ENCODE results near the gene HOXA13. TPM values are rescaled to one million over a fixed set of nuclear protein-coding genes. Genes with fewer than 3 reads are reported as not detected.
A peak's percentile ranks its signal among the peaks of the same experiment; 100 is the strongest.

HOXA13 gene
- total RNA-seq, 4 donors from 2014 or later, result not detected

- Histone ChIP-seq H3K4me3 (peak overlapping the region; percentile 34 to 54 (median 42)), H3K27ac (replicated peaks in 1 of 4) (peak overlapping the region in 1 of 4 donors; percentile 36), H3K27me3 (peaks cover 38 to 100% (median 94%) of the 10 kb centered on the region in 4 donors), H3K36me3 (no peaks in the 10 kb centered on the region), H3K9me3 (no peaks in the 10 kb centered on the region), H3K4me1 (peaks cover 45 to 77% (median 61%) of the 10 kb centered on the region in 4 donors)
- DNase-seq (ENCODE audit: extremely low spot score), result no peak
- intact Hi-C loops (cut with DNase I), result loop anchor here (5.0 to 10.0 kb wide), 2 partner anchors 1261 to 1294 kb away; no protein-coding TSS in a partner anchor
- TF ChIP-seq POLR2A (IDR thresholded peaks at IDR 0.05; ENCODE audit: low read depth) (no peak), EP300 (IDR thresholded peaks at IDR 0.05) (no peak), POLR2AphosphoS5 (IDR thresholded peaks at IDR 0.05) (no peak), CTCF (IDR thresholded peaks at IDR 0.05) (no peak)
- WGBS, result 7% methylated on average over 49 of the region's 63 CpGs
Measured at GRCh38 chr7:27155816-27156507, 43.9 kb downstream of the HOXA13 start.

DNA sequence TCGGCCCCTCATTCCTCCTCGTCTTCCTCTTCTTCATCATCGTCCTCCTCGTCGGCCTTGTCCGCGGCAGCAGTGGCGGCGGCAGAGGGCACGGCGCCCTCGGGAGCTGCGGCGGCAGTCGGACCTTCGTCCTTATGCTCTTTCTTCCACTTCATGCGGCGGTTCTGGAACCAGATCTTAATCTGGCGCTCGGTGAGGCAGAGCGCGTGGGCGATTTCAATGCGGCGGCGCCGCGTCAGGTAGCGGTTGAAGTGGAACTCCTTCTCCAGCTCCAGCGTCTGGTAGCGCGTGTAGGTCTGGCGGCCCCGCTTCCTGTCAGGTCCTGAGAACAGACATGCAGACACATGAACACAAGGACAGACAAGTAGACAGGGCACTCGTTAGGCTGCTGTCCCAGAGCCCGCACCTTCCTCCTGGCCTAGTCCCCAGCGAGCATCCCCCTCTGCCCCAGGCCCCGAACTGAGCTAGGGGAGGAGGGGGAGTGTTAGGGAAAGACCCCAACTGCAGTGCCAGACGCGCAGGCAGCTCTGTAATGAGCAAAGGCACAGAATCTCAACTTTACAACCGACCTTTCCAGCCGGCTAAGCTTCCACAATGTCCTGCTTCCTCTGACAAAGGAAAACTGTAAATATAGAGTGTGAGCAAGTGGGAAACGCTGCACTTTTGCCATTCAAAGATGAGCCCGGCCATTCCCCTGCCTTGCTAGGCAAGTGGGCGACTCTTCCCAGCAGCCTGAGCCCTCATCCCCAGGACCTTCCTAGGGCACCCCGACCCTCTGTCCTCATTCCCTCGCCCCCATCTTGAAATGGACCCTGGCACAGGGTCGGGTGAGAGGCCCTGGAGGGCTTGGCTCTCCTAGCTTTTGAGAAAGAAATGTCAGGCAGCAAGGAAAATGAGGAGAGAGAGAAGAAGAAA is 44.7 kb downstream of the HOXA13 start:
- no peak overlapping the region for H3K27ac ChIP-seq (replicated peaks in 1 of 4)
- 13% methylated on average over 46 of the region's 48 CpGs for WGBS
- DNase-seq (ENCODE audit: extremely low spot score), result no peak
- no peaks in the 10 kb centered on the region for H3K9me3 ChIP-seq
- H3K4me3 ChIP-seq, result peak overlapping the region; percentile 14 to 54 (median 36)
- intact Hi-C loops (cut with DNase I), result loop anchor here (5.0 to 10.0 kb wide), 2 partner anchors 1260 to 1293 kb away; no protein-coding TSS in a partner anchor
- peaks cover 38 to 98% (median 88%) of the 10 kb centered on the region in 4 donors for H3K27me3 ChIP-seq
- H3K36me3 ChIP-seq, result no peaks in the 10 kb centered on the region
- H3K4me1 ChIP-seq, result peaks cover 45 to 77% (median 61%) of the 10 kb centered on the region in 4 donors
- no peak for TF ChIP-seq CTCF (IDR thresholded peaks at IDR 0.05)
- TF ChIP-seq POLR2AphosphoS5 (IDR thresholded peaks at IDR 0.05), result no peak
- no peak for TF ChIP-seq EP300 (IDR thresholded peaks at IDR 0.05)
- TF ChIP-seq POLR2A (IDR thresholded peaks at IDR 0.05; ENCODE audit: low read depth), result no peak

- Histone ChIP-seq H3K4me1 (peaks cover 45 to 73% (median 60%) of the 10 kb centered on the region in 4 donors), H3K27ac (replicated peaks in 1 of 4) (no peak overlapping the region), H3K36me3 (no peaks in the 10 kb centered on the region), H3K4me3 (no peak overlapping the region), H3K9me3 (no peaks in the 10 kb centered on the region), H3K27me3 (peaks cover 38 to 95% (median 81%) of the 10 kb centered on the region in 4 donors)
- DNase-seq (ENCODE audit: extremely low spot score), result no peak
- WGBS, result 49% methylated on average over 9 of the region's 10 CpGs
- intact Hi-C loops (cut with DNase I), result loop anchor here (10.0 kb wide), 1 partner anchor 1260 kb away; no protein-coding TSS in a partner anchor
- TF ChIP-seq EP300 (IDR thresholded peaks at IDR 0.05) (no peak), POLR2A (IDR thresholded peaks at IDR 0.05; ENCODE audit: low read depth) (no peak), POLR2AphosphoS5 (IDR thresholded peaks at IDR 0.05) (no peak), CTCF (IDR thresholded peaks at IDR 0.05) (no peak)
Measured at GRCh38 chr7:27154369-27154768, 45.5 kb downstream of the HOXA13 start.

- intact Hi-C loops (cut with DNase I), result loop anchor here (10.0 kb wide), 1 partner anchor 1259 kb away; no protein-coding TSS in a partner anchor
- no peaks in the 10 kb centered on the region for H3K9me3 ChIP-seq
- no peak overlapping the region for H3K4me3 ChIP-seq
- H3K27ac ChIP-seq (replicated peaks in 1 of 4), result no peak overlapping the region
- H3K27me3 ChIP-seq, result peaks cover 38 to 95% (median 73%) of the 10 kb centered on the region in 4 donors
- H3K4me1 ChIP-seq, result peaks cover 45 to 70% (median 59%) of the 10 kb centered on the region in 4 donors
- no peaks in the 10 kb centered on the region for H3K36me3 ChIP-seq
- WGBS, result 44% methylated on average over 3 of the region's 3 CpGs
- DNase-seq (ENCODE audit: extremely low spot score), result no peak
- TF ChIP-seq CTCF (IDR thresholded peaks at IDR 0.05) (no peak), EP300 (IDR thresholded peaks at IDR 0.05) (no peak), POLR2AphosphoS5 (IDR thresholded peaks at IDR 0.05) (no peak), POLR2A (IDR thresholded peaks at IDR 0.05; ENCODE audit: low read depth) (no peak)
Measured at GRCh38 chr7:27153526-27153925, 46.4 kb downstream of the HOXA13 start.
